ENCODE results near the gene ACSL1. TPM values are rescaled to one million over a fixed set of nuclear protein-coding genes. Genes with fewer than 3 reads are reported as not detected.

Gene ACSL1
- polyA plus RNA-seq, 1 experiment, result 8.1 TPM

DNA sequence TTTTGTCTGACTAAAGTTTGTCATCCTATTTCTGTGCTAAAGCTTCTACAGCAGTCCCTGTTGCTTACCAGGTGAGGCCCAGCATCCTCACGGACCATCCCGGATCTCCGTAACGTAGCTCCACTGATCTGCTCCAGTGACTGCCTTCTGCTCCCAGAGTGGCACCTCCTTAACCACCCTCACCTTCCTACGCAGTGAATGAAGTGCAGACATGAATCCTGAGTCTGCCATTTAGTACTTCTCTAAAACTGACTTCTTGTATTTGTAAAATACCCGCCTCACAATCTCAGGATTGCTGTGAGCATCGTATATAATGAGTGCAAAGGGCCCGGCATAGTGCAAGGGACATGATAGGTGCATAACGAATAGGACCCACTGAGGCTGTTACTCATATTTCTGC is 27.7 kb upstream of the ACSL1 start:
- H3K4me3 ChIP-seq (ENCODE audit: low read depth, low read length), result no peak overlapping the region
- TF ChIP-seq, protein P1, sequence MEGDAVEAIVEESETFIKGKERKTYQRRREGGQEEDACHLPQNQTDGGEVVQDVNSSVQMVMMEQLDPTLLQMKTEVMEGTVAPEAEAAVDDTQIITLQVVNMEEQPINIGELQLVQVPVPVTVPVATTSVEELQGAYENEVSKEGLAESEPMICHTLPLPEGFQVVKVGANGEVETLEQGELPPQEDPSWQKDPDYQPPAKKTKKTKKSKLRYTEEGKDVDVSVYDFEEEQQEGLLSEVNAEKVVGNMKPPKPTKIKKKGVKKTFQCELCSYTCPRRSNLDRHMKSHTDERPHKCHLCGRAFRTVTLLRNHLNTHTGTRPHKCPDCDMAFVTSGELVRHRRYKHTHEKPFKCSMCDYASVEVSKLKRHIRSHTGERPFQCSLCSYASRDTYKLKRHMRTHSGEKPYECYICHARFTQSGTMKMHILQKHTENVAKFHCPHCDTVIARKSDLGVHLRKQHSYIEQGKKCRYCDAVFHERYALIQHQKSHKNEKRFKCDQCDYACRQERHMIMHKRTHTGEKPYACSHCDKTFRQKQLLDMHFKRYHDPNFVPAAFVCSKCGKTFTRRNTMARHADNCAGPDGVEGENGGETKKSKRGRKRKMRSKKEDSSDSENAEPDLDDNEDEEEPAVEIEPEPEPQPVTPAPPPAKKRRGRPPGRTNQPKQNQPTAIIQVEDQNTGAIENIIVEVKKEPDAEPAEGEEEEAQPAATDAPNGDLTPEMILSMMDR (IDR thresholded peaks at IDR 0.05; ENCODE audit: insufficient read depth, low read depth, low read length), result no peak
- DNase-seq (ENCODE audit: low read depth), result no peak
- ChIA-PET CTCF (no interaction called here), POLR2A (no interaction called here)
- H3K36me3 ChIP-seq (ENCODE audit: control insufficient read depth, insufficient read depth, low read length), result no peaks in the 10 kb centered on the region
- H3K27me3 ChIP-seq (ENCODE audit: control insufficient read depth, insufficient read depth, low read length), result no peaks in the 10 kb centered on the region

DNA sequence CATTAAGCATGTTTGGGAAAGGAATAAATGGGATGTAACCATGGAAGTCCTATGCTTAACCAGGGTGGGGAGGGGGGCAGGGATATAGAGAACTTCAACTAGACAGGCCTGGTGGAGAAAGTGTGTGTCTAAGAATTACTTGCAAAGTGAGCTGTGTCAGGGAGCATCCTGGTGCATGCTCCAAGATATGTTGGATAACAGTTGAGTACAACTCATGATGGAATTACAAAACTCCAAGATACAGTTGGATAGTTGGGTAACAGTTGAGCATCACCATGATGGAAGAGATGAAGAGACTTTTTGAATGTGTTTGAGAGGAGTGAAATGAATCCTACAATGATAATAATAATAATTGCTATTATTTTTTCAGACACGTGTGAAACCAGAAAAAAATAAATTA is 26.1 kb upstream of the ACSL1 start:
- Histone ChIP-seq H3K4me3 (ENCODE audit: low read depth, low read length) (no peak overlapping the region), H3K27me3 (ENCODE audit: control insufficient read depth, insufficient read depth, low read length) (no peaks in the 10 kb centered on the region), H3K36me3 (ENCODE audit: control insufficient read depth, insufficient read depth, low read length) (no peaks in the 10 kb centered on the region)
- POLR2A ChIA-PET, result no interaction called here
- CTCF ChIA-PET, result no interaction called here
- TF ChIP-seq, protein P1 (IDR thresholded peaks at IDR 0.05; ENCODE audit: insufficient read depth, low read depth, low read length), result no peak
- DNase-seq (ENCODE audit: low read depth), result no peak

DNA sequence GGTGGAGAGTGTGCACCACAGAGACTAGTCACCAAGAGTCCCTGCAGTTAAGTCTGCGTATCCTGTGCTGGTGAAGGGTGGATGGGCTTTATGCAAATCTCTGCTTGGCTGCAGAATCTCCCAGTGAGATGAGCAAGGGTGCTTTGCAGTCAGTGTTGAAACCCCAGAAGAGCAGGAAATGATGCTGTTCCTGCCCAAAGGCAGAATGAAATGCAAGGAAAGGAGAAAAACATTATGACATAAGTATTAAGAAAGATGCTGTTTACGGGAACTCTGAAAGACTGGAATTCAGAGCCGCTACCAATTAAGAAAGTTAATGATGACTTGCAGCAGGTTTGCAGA is 25.4 kb upstream of the ACSL1 start:
- TF ChIP-seq, protein P1 (IDR thresholded peaks at IDR 0.05; ENCODE audit: insufficient read depth, low read depth, low read length), result no peak
- Histone ChIP-seq H3K27me3 (ENCODE audit: control insufficient read depth, insufficient read depth, low read length) (no peaks in the 10 kb centered on the region), H3K4me3 (ENCODE audit: low read depth, low read length) (no peak overlapping the region), H3K36me3 (ENCODE audit: control insufficient read depth, insufficient read depth, low read length) (no peaks in the 10 kb centered on the region)
- CTCF ChIA-PET, result no interaction called here
- POLR2A ChIA-PET, result no interaction called here
- no peak for DNase-seq (ENCODE audit: low read depth)

DNA sequence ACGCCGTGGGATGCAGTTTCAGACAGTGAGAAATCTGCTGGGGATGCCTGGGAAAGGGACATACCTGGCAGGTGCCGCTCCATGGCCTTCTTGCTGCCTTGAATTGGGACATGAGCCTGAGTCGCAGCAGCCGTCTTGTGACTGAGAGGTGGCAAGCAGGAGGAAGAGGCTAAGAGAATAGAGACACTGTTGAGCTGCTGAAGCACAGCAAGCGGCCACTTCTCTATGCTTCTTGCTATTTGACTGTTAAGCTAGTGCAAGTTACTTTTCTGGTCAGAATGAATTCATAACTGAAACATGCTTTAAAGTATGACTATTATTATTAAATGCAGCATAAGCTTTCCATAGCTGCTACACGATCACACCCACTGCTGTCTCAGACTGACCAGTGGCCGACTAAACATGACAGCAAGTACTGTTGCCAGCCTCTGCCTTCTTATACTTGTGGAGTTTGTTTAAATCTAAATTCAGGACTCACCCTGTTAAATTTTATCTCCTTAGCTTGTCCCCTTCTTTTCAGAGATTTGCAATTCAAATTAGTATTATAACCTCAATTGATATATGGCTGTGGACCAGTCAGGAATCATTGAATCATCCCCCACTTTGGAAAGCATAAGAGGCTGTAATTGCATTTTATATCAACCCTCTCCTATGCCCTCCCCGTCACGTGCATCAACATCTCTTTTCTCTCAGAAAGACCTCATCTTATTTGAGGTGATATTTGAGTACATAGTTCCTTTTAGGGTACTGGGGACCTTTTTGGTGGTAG is 24.8 kb upstream of the ACSL1 start:
- no peak for DNase-seq (ENCODE audit: low read depth)
- no peaks in the 10 kb centered on the region for H3K36me3 ChIP-seq (ENCODE audit: control insufficient read depth, insufficient read depth, low read length)
- H3K4me3 ChIP-seq (ENCODE audit: low read depth, low read length), result no peak overlapping the region
- CTCF ChIA-PET, result interaction anchor here (0.9 kb wide), 1 partner anchor 14 kb away, joined by 3 read pairs; no protein-coding TSS in a partner anchor
- TF ChIP-seq, protein P1 (IDR thresholded peaks at IDR 0.05; ENCODE audit: insufficient read depth, low read depth, low read length), result no peak
- POLR2A ChIA-PET, result no interaction called here
- H3K27me3 ChIP-seq (ENCODE audit: control insufficient read depth, insufficient read depth, low read length), result no peaks in the 10 kb centered on the region

GRCh38 chr4:184850018-184850417 is 24.2 kb upstream of the ACSL1 start:
- DNase-seq (ENCODE audit: low read depth), result no peak
- Histone ChIP-seq H3K4me3 (ENCODE audit: low read depth, low read length) (no peak overlapping the region), H3K36me3 (ENCODE audit: control insufficient read depth, insufficient read depth, low read length) (no peaks in the 10 kb centered on the region), H3K27me3 (ENCODE audit: control insufficient read depth, insufficient read depth, low read length) (no peaks in the 10 kb centered on the region)
- POLR2A ChIA-PET, result no interaction called here
- CTCF ChIA-PET, result interaction anchor here (0.9 kb wide), 1 partner anchor 14 kb away, joined by 3 read pairs; no protein-coding TSS in a partner anchor
- TF ChIP-seq, protein P1 (IDR thresholded peaks at IDR 0.05; ENCODE audit: insufficient read depth, low read depth, low read length), result no peak

Measured in BJ (cell line).